GM18499 (cell line): Measurements from ENCODE around the gene DENND2A.
"Not testable (repeated sequence)": the region's sequence is repeated elsewhere in the genome, so short reads cannot be mapped to it uniquely, and the experiment has no call there.

ENCODE experiments used
- ATAC-seq: cut with Tn5 transposase; IDR thresholded peaks from one replicate; pipeline ENCODE4 v1.9.1; 2021; ENCODE audit warnings: moderate number of reproducible peaks; ENCODE audit not compliant: insufficient read depth, unreplicated experiment

Gene DENND2A

DNA sequence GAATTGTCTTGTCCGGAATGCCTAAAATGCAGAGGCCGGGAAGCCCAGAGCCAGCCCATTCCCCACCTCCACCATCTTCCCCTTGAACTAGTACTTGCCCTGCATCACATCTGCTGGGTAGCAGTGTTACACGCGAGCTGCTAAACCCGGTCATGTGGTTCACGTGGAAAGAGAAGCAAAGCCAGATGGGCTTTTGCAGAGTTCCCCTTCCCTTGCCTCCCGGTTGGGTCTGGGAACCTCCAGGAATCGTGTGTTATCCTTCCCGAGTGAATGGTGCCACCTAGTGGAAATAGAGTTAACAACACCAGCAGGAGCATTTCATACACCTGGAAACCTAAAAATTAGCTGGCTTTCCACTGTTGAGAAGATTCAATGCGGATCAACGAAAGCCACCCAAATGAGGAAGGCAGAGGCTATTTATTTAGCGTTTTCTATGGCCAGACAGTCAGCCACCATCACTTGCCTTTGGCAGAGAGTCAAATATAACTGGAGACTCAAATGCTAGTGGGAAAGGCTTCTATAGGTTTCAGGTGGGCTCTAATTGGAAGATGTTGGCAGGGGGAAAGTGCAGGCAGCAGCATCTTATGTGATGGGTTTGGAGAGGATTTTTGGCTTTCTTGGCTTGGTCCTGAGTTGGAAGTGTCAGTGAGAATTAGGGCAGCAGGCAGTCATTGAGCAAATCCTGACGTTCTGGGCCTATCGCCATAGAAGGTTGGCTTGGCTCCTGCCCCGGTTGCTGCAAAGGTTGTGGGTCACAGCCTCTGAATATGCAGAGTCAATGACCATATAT is 12.9 kb upstream of the DENND2A start:
- no peak for ATAC-seq

DNA sequence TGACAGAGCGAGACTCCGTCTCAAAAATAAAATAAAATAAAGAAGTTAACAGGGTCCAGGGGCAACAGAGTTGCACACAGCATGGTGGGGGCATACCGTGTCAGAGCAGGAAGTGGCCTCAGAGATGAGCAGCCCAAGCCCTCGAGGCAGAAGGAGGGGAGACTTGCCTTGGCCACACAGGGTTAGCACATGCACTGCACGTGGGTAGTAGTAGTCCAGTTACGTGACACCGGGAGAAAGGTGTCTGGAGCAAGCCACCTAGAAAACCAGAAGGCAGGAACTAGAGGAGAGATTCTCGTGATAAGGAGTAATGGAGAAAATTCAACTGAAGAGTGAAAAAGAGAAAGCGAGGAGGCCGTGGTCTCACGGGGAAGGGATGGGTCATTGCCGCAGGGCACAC is 9.8 kb upstream of the DENND2A start:
- no peak for ATAC-seq

DNA sequence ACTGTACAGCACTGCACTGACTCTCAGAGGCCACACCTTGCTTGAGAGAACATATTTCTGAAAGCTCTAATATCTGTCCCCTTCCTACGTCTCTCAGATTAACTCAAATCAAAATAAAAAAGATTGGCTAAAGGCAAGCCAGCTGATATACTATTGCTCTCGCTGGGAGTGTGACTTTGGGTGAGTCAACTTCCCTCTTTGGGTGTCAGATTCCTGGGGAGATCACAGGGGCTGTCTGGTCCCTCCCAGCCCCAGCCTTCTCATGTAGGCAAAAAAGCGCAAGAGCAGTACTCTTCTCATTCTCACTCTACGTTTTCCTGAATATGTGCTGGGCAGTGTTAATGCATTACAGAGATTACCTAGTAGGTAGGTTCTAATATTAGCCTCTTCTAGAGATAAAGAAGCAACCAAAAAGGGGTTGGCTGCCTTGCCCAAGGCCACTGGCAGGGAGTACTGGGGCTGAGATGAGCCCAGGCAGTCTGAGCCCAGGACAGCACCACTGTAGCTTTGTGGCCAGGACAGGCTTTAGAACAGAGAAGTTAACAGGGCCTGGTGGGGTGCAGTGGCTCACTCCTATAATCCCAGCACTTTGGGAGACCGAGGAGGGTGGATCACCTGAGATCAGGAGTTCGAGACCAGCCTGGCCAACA is 9.1 kb upstream of the DENND2A start:
- ATAC-seq, result no peak

DNA sequence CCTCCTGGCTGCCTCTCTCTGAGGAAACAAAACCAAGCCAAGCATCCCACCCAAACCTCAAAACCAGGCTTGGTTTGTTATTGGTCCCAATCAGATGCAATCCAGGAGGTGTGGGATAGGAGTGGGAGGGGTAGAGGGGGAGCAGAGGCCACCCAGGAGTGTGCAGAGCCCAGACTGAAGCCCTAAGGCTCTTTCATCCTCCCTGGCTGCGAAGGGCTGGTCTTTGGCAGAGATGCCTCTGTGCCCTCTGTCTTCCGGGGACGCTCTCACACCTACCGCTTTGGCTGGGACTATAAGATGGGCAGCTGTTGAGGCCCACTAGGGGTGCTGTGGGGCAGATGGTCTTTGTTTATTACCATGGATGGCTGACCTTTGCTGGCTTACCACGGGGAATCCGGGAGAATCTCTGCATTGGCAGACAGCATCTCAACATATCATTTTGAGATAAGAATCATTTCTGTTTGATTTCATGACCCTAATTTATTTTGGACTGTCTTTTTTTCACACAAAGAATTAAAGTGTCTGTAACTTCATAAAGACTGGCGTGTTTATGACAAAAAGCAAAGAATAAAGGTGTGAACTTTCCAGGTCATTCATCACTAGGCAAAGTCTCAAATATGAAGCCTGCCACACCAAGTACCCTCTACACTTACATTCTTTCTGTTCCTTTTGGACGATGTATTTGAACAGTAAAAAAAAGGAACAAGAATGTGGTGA is 6.5 kb upstream of the DENND2A start:
- ATAC-seq, result no peak

DNA sequence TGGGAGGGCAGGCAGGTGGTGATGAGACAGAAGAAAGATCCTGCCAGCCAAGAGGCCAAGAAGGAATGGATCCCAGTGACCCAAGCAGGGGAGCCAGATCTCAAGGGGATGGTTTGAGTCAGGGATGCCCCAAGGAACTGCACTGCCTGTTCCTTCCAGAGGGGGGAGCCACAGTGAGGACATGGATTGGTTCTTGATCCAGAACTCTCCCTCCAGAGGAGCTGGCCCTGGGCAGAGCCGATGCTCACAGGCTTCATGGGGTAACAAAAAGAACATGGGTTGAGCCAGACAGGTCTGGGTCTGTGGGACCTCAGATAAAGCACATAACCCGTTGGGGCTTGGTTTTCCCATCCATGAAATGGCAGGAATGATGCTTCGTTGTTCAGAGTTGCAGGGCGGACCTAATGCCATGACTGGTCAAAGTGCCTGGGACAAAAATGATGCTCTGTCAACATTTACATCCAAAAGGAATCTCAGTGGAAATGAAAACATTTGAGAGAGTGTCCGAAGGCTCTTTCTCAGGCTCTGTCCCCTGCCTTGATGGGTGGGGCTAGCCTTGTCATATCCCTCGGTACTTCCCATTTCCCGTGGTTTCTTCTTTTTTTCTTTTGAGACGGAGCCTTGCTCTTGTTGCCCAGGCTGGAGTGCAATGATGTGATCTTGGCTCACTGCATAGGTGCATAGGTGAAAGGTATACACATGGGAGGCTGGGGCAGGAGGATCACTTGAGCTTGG is 4.7 kb upstream of the DENND2A start:
- no peak for ATAC-seq

DNA sequence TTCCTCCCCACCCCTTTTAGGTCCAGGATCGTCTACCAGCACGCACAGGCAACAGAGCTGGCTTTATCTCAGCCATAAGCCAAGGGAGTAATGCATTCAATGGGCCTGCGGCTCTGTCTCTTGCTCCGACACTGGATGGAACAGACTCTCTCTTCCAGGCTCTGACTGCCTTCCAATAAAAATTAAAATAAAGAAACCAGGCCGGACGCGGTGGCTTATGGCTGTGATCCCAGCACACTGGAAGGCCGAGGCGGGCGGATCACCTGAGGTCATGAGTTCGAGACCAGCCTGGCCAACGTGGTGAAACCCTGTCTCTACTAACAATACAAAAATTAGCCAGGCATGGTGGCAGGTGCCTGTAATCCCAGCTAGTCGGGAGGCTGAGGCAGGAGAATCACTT is 4.1 kb upstream of the DENND2A start:
- ATAC-seq, result not testable (repeated sequence)

DNA sequence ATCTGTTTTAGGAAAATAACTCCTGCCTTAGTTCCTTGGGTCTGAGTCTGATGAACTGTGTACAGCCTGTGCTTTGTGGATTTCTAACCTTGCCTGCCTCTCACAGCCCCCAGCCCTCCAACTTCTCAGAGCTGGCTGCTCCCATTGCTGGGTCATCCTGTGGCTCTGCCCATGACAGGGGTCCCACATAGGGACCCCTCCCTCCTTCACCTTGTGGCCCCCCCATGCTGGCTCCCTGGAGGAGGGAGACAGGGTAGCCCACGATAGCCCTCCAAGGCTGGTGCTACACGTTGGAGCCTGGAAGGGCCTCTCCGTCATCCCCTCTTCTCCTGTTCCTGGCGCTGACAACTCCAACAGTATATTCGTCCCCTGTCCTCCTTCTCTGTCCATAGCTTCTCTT is 2.8 kb upstream of the DENND2A start:
- ATAC-seq, result no peak

DNA sequence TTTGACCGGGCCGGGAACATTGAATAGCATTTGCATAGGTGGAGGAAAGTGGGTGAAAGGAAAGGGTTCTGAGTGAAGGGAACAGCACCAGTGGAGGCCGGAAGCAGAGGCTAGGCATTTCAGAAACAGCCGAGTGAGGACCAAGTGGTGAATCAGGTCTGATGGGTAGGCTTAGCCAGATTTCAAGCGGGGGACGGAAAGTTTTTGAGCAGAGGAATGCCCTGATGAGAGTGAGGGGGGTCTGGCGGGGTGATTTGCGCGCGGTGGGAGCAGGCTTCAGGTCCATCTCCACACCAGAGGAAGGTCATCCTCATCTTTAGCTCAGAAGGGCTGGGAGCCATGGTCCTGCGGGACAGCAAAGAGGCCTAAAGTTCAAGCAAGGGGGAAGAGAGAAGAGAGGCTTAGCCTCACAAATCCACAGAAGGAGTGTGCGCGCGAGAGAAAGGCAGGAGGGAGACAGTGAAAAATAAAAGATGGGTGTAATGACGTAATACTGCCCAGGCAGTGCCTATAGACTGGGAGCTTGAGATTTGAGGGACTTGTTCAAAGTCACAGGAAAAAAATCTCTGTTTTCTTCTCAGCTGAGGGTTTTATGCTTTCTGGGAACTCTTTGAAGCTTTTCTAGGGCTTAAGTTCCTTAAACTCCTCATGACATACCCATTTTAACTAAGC is 1.0 kb upstream of the DENND2A start:
- ATAC-seq, result no peak

DNA sequence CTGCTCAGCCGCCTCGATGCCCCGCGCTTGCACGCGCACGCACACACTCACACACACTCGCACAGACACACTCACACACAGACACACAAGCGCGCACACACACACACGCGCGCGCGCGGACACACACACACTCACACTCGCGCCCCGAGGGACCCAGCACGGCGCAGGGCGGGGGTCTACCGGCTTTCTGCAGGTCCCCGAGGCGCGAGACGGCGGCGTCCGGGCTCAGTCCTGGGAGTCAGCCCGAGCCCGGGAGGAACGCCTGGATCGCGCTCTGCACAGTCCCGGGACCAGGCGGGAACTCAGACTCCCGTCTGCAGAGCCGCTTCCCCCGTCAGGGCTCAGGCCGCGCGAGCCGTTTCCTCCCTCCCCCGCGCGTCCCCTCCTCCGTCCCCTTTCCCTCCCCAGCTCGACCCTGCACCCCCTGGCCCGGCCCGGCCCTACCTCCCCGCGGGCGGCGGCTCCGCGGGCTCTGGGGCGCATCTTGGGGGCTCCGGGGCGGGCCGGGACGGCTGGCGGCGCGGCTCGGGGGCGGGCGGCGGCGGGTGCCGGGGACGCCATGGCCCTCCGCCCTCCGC is 464 bp downstream of the DENND2A start:
- no peak for ATAC-seq

DNA sequence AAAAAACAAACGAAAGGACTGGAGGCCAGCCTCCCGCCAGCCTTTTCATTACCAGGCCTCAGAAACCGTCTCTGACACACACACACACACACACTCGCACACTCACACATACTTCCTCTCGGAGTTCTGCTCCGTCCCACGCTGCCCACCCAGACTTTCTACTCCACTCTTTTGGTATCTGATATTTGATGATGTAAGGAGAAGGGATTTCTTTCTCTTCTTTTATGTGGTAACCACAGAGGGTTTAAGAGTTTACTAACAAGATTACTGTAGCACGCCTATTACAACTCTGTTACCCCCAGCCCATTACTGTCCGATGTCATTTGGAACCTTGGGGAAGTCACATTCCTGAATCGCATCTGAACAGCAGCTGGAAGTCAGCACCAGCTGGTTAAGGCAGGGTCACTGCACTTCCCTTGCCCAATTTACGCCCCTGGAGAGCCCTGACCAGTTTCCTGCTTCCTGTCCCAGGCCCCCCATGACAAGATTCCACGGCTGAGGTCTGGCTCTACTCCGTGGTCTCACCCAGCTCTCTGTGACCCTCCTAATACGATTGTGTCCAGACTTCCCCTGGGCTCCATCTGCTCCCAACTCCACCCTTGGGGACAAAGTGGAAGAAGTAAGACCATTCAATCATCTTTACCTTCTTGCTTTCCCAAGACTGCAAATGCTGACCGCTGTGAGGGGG is 1.1 kb downstream of the DENND2A start:
- ATAC-seq, result no peak

DNA sequence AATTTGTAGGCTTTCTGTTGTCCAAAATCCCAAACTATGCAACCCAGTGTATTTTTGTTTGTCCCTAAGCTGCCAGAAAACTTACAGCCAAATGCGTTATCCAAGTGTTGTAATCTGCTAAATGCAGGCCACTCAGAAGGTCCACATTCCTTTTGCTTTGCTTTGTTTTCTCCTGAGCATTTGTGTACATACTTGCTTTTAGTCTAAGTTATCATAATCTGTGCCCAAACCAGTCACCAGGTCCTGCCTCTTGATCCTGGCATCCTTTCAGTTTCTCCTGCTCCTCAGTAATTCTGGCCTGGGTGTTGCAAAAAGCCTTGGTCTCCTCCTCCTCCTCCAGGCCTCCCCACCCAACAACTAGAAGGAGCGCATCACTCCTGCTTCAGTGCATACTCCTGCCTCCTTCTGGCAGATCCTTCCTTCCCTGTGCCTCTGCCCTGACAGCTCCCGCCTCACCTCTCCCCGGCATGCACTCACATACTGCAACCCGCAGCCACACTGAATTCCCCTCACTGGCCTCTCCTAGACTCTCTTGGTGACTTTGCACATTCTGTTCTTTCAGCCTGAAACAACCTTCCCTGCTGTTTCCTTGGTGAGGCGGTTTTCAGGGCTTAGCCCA is 2.3 kb downstream of the DENND2A start:
- ATAC-seq, result no peak

DNA sequence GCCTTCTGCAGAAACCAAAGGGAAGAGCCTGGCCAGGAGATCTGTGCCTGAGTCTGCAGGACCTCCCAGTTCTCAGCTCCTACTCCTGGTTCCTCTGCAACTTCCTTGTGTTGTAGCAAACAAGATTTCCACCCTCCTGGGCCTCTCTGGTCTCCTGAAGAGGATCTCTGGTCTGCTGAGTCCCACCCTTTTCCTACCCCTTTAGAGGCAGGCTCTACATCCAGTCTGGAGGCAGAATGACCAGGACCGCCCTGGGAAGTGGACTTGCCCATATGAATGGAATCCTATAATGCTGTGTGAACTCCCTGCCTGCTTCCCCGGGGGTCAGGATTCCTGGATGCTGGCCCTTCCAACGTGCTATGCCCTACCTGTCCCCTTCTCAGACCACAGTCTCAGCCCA is 3.2 kb downstream of the DENND2A start:
- no peak for ATAC-seq

DNA sequence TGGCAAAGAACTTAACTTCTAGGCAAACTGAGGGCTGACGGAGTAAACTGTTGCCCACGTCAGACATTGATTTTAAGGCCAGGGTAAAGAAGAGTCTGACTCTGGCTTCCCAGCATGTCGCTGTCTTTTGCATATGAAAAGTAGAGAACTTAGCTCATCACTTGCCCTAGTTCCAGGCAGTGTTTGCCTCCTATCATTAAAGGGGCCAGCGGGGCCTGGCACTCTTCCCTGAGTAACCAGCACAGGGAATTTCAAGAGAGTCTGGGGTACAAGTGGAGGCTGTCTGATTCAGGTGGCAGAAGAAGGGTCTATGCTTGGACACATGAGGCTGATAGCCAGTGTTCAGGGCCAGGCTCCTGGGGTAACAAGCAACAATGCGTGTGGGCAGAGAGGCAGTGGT is 4.8 kb downstream of the DENND2A start:
- ATAC-seq, result no peak

DNA sequence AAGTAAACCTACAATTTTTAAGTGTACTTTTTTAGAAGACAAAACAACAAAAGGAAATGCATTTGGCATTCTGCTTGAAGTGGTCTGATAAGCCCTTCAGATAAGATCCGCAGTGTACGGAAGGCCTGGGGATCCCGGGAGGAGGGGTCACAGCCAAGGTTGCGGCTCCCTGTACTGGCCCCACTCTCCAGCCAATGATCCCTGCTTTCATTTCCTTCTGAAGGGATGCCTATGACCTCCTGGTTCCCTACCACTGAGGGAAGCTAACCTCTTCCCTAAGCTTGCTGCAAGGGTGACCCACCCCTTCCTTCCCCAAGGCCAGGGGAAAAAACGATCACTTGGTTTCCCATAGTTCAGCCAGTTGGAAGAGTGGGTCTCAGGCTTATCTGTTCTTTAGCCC is 5.3 kb downstream of the DENND2A start:
- no peak for ATAC-seq

DNA sequence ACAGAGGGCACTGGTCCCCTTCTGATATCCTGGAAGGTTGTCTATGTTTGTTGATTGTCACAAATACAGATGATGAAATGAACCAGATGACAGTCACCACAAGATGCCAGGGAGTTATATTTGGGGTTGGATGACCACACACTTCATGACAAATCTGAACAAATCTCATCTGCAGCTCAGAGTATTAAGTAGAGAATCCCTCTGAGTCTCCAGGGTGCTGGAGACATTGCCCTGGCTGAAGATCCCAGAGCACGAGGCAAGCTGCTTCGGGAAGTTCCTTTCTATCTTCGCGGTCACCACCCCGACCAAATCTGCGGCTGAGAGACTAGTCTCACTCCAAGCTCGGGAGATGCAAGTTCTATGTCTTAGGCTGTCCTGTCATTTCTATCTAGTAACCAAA is 9.0 kb downstream of the DENND2A start:
- ATAC-seq, result no peak

DNA sequence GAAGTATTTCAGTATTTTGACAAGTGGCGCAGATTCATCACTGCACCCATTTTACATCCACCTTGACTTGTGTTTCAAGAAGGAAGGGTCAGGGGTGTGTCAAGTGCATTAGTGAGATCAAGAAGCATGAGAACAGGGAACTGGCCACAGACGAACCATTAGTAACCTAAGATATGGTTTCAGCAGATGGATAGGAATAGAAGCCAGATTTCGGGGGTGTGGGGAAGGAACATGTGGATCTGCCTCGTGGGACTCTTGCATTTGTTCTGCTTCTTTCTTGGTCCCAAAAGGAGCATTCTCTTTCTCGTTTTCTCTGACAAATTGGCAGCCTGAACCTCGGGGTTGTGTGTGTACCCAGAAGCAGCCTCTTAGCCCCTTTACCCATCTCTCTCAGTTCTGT is 9.6 kb downstream of the DENND2A start:
- no peak for ATAC-seq

DNA sequence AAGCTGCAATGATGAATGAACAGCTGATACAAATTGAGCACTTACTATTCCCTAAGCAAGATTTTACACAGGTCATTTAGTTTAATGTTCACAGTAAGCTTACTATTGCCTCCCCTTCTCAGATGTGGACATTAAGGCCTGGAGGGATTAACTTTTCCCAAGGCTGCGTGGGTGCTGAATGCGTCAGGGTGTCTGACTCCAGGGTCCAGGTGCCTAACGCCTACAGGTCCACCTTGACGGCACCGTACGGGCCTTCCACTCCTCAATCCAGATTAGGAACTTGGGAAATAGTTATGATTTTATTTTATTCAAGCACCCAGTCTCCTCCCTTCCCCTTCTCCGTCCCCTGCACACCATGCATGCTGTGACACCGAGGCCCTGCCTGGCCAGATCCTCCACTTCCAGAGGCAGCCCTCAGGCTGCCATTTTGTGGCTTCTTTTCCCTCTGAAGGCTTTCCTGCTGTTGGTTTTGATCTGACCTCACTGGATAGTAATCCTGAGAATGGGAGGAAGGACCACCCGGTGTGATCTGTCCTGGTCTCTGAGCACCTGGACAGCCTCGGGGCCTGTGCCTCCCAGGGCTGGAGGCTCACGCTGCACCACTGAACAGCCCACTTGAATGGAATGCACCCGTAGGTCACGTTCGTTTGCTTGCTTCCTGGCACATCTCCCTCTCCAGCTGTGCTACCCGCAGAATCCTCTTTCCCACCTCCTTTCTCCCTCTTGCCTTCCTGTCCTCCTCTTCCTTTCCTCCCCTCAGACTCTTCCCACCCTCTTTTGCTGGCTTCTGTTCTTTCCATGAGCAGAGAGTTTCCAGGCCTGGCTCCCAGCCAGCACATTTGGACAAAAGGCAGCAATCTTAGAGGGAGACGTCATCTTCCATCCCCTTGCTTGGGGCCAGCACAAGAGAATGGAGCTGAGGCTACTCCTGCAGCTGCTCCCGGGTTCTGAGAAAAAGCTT is 14.4 kb downstream of the DENND2A start:
- no peak for ATAC-seq

DNA sequence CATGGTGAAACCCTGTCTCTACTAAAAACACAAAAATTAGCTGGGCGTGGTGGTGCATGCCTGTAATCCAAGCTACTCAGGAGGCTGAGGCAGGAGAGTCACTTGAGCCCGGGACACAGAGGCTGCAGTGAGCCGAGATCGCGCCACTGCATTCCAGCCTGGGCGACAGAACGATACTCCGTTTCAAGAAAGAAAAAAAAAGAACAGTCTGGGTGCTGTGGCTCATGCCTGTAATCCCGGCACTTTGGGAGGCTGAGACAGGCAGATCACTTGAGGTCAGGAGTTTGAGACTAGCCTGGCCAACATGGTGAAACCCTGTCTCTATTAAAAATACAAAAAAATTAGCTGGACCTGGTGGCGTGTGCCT is 15.4 kb downstream of the DENND2A start:
- ATAC-seq, result not testable (repeated sequence)
